ENCODE data around the gene C12orf57.
"Not testable (repeated sequence)": the region's sequence is repeated elsewhere in the genome, so short reads cannot be mapped to it uniquely, and the experiment has no call there.

The C12orf57 gene, protein sequence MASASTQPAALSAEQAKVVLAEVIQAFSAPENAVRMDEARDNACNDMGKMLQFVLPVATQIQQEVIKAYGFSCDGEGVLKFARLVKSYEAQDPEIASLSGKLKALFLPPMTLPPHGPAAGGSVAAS

DNA sequence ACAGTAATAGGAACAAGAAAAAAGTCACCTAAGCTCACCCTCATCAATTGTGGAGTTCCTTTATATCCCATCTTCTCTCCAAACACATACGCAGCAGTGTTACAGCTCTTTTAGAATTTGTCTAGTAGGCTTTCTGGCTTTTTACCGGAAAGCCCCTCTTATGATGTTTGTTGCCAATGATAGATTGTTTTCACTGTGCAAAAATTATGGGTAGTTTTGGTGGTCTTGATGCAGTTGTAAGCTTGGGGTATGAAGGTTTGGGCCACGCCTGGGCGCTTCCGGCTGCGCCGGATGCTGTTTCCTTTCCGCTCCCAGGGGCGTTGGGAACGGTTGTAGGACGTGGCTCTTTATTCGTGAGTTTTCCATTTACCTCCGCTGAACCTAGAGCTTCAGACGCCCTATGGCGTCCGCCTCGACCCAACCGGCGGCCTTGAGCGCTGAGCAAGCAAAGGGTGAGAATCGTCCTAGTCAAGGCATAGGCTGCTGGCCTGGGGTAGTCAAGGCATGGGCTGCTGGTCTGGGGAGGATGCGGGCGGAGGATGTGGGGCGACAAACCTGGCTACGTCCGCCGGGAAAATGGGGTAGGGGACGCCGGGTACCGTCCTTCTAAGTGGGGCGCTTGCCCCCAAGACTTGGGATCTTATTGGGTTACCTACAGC, at the start of gene C12orf57, which contains the start of gene RNU7-1:
Gene C12orf57, plus strand, starts transcription at position 301 of the 659 bp plus-strand sequence. Its CDS starts 100 bp downstream, at position 401.
Gene RNU7-1, plus strand, starts transcription at position 95 of the 659 bp plus-strand sequence.
- DNase-seq (ENCODE audit: low spot score), result peak; percentile 97

DNA sequence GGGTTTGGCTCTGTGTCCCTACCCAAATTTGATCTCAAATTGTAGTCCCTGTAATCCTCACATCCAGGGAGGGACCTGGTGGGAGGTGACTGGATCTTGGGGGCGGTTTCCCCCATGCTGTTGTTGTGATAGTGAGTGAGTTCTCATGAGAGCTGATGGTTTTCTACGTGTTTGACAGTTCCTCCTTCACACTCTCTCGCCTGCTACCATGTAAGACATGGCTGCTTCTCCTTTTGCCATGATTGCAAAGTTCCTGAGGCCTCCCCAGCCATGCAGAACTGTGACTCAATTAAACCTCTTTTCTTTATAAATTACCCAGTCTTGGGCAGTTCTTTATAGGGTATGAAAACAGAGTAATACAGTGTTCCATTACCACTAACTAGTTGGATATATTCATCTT, 49.5 kb upstream of the C12orf57 start:
- DNase-seq (ENCODE audit: low spot score), result no peak

DNA sequence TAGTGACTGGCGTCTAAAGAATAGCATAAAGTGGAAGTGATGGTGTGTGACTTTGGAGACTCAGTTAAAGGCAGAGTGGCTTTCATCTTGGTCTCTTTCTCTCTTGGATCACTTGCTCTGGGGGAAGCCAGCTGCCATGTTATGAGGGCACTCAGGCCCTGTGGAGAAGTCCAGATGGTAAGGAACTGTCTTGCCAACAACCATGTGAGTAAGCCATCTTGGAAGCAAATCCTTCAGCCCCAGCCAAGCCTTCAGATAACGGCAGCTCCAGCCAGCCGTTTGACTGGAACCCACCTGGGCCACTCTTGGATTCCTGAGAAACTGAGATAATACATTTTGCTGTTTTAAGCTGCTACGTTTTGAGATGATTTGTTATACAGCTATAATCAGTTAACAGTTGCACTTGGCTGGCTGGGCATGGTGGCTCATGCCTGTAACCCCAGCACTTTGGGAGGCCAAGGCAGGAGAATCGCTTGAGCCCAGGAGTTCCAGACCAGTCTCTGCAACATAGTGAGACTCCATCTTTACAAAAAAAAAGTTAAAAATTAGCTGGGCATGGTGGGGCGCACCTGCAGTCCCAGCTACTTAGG, 46.9 kb upstream of the C12orf57 start:
- no peak for DNase-seq (ENCODE audit: low spot score)

DNA sequence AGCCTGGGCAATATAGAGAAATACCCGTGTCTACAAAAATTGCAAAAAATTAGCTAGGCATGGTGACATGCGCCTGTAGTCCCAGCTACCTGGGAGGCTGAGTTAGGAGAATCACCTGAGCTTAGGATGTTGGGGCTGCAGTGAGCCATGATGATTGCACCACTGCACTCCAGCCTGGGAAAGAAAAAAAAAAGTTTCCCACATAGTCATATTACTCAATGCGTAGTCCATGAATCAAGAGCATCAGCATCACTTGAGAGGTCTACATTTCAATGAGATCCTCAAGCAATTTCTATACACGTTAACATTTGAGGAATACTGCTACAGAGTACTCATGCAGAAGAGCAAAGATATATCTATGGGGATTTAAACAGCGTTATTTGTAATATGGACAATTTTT, 44.4 kb upstream of the C12orf57 start:
- DNase-seq (ENCODE audit: low spot score), result no peak

DNA sequence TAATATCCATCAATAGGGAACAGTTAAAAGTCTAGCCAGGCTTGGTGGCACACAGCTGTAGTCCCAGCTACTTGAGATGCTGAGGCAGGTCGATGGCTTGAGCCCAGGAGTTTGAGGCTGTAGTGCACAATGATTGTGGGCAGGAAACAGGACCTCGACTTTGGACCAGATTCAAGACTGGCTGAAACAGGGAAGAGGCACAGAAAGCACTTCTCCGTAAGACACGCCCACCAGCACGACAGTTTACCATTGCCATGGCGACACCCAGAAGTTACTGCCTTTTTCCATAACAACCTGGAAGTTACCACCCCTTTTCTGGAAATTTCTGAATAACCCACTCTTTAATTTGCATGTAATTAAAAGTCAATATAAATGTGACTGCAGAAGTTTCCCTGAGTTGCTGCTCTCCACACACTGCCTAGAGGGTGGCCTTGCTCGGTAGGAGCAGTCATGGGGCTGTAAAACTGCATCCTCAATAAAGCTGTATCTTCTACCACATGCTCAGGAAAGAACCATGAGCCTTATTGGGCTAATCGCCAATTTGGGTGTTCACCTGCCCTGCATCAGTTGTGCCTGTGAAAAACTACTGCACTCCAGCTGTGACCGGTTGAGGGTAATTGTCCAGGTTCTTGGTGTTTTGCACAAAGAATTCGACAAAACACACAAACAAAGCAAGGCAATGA, 43.8 kb upstream of the C12orf57 start:
- no peak for DNase-seq (ENCODE audit: low spot score)

DNA sequence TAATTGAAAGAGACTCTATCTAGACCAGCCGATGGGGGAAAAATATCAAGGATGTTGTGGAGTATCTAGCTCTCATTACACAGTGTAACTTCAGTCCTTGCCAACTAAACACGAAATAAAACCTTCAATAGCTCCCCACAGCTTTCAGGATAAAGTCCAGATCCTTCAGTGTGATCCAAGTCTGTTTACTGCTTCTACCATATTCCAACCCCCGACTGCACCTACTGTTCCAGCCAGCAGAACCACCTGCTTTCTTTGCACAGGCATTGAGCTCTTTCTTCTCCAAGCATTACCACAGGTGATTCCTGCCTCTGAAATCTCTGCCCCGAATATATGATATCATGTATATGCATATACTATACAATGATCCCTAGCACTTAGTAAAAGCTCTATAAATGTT, 41.4 kb upstream of the C12orf57 start:
- DNase-seq (ENCODE audit: low spot score), result no peak

DNA sequence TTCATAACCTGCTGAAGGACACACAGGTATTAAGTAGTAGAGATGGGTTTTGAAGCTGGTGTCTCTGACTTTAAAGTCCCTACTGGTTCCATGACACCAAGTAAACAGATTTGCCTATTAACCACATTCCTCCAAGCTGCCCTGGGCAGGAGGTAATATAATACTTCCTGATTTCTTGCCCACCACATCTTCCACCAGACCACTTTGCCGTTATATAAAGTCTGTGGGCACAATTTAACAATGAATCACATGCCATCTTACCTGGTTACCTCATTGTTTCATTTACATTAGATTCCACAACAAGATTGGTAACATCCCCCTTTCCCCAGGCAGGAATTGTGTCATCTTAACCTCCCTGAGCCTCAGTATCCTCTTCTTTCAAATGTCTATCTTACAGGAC, 40.1 kb upstream of the C12orf57 start:
- DNase-seq (ENCODE audit: low spot score), result no peak

DNA sequence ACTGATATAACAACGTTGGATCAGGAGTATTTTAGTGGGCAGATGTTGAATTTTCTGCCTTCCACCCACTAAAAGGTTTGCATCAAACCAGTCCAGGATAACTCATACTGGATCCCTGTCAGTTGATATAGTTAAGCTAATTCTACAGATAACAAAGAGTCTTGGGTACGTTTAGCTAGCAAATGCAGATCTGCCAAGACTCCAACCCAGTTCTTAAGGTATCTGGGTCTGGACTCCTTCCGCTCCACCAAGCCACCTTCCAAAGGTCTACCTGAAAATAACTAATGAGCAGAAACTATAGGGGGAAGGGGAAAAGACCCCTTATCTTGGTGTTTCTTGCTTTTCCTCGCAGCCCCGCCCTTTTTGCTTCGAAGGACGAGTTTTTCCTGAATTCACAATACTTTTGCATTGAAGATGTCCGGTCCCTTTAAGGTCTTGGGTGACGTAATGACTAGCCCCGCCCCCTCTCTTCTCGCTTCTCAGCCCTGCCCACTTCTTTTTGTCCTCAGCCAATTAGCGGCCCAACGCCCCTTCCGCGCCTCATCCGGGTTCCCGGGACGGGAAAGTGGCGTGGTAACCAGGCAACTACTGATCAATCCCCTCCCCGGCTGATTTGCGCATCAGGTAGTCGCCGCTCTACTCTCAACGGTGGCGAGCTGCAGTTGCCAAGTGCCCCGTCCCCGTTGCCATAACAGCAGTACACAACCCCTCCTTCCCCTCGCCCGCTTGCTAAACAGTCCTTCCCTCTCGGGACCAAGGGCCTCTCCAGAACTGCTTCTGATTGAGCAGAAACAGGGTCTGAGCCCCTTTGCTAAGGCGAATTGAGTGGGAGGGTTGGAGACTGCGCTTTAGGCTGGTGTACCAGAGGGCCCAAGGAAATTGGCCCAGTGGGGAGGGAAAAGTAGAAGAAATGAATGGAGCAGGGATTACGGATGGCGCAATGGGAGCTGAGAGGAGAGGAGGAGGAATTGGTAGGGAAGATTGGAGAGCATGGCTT, 39.2 kb upstream of the C12orf57 start, which contains the start of gene LRRC23:
Gene LRRC23, plus strand, starts transcription at position 543 of the 997 bp plus-strand sequence. CDS start 812 bp downstream, outside the sequence.
- DNase-seq (ENCODE audit: low spot score), result peak; percentile 95

DNA sequence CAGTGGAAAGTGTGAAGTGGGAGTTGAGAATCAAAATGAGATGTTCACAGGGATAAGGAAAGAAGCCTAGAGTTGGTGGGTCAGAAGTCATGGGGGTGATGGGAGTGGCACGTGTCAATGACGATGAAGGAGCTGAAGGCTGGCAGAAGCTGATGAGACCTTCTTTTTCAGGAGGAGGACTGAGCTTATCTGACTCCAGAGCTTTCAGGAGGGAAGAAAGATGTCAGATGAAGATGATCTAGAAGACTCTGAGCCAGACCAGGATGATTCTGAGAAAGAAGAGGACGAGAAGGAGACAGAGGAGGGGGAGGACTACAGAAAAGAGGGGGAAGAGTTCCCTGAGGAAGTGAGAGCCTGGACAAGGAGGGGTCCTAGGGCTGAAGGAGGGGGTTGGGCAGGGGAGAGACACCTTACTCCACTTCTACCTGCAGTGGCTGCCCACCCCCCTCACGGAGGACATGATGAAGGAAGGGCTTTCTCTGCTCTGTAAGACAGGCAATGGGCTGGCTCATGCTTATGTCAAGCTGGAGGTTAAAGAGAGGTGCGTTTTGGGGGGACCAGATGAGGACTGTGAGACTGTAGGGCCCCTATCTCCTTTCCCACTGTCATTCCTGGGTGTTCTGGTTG, 38.3 kb upstream of the C12orf57 start:
- DNase-seq (ENCODE audit: low spot score), result no peak

DNA sequence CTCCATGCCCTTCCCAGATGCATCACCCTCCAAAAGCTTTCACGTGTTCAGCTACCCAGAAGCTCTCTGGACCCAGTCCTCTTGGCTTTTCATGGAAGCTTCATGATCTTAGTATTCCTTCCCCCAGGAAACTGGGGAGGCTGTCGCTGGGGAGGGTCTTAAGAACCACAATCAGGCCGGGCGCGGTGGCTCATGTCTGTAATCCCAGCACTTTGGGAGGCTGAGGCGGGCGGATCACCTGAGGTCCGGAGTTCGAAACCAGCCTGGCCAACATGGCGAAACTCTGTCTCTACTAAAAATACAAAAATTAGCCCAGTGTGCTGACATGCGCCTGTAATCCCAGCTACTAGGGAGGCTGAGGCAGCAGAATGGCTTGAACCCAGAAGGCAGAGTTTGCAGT, 35.7 kb upstream of the C12orf57 start:
- DNase-seq (ENCODE audit: low spot score), result not testable (repeated sequence)

DNA sequence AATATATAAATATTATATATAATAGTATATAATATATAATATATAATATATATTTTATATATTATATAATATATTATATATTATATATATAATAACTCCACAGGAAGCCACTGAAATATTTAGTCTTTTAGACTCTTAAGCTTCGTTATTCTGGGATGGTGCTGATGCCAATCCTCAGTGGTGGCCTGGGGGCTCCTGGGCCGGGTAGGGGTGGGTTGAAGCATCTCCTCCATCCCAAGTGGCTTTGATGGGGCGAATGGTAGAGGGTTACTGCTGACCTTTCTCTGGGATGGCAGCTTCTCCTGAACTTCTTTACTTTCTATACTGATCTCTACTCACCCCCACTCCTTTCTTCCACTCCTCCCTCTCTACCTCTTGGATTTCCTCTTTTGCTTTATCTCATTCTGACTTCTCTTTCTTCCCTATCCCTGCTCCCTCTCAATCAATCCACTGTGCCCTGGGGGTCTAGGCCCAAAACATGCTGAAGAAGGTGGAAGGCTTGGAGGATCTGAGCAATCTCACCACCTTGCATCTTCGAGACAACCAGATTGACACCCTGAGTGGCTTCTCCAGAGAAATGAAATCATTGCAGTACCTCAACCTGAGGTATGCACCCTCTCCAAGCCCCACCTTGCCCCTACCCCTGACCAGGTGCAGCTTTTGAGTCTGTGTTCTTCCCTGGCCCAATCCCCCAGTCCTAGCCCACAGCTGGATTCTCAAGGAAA, 34.2 kb upstream of the C12orf57 start:
- no peak for DNase-seq (ENCODE audit: low spot score)

DNA sequence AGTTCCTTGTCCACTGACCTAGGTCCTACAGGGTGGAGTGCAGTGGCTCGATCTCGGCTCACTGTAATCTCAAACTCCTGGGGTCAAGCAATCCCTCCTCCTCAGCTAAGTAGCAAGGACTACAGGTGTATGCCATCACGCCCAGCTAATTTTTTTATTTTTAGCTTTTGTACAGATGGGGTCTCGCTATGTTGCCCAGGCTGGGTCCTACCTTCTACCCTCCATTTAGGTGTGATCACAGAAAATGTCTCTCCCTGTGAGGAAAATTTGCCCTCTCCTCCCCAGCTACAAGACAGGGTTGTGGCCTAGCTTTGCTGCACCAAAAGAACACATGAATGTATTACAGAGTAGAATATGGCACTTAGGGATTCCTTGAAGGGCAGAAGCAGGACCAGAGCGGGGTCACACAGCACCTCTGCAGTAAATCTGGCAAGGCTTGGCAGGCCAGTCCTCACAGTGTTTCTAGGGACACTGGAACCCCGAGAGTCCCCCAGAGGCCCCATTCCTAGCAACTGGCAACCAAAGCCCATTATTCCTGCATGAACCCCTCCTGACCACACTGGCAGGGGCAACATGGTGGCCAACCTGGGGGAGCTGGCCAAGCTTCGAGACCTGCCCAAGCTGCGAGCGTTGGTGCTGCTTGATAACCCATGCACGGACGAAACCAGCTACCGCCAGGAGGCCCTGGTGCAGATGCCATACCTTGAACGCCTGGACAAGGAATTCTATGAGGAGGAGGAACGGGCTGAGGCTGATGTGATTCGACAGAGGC, 31.5 kb upstream of the C12orf57 start:
- DNase-seq (ENCODE audit: low spot score), result no peak

DNA sequence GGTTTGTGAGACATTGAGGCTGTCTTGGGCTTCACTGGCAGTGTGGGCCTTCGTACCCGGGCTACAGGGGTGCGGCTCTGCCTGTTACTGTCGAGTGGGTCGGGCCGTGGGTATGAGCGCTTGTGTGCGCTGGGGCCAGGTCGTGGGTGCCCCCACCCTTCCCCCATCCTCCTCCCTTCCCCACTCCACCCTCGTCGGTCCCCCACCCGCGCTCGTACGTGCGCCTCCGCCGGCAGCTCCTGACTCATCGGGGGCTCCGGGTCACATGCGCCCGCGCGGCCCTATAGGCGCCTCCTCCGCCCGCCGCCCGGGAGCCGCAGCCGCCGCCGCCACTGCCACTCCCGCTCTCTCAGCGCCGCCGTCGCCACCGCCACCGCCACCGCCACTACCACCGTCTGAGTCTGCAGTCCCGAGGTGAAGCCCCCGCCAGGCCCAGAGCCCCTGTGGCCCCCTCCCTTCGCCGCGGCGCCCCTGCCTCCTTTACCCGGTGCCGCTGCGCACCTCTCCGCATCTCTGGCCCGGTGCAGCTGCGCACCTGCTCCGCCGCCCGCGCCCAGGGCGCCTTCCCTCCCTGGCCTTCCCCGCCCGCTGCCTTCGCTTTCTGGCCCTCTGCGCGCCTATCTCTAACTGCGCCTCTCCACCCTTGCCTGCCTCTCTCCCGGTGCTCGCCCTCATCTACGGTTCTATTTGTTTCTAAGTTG, 29.4 kb upstream of the C12orf57 start, which contains the start of gene ENO2:
Gene ENO2, plus strand, starts transcription at position 335 of the 701 bp plus-strand sequence. CDS start 1,253 bp downstream, outside the sequence.
- peak; percentile 80 for DNase-seq (ENCODE audit: low spot score)

DNA sequence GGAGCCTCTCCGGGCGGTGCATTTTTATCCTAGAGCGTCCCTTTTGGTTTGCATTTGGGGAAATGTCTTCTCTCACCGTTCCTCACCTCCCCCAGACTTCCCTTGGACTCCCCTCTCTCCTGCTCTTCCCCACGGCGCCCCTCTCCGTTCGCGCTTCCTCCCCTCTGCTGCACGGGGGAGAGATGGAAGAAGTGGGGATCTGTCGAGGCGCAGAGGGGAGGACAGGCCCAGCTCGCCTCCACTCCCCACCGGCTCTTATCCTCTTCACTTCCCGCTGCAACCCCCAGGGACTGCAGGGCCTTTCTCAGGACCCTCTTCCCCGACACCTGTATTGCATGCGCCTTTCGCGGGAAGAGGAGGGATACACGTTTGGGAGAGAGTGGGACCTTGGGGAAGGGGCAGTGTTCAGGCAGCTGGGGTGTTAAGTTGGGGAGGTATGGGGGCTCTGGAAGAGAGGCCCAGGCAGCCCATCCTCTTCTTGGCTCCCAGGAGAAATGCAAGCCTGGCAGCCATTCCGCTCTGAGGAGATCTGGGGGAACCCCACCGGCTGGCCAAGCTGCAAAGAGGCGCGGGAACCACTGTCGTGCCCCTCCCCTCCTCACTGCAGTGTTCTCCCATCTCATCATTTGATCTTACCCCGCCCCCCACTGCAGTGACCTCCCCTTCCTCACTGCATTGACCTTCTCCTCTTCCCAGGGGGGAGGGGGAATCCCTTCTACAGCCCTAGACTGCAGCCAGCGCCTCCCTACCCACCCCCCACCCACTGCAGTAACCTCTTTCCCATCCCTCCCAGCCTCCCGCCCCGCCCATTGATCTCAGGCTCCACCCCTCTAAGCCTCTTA, 28.7 kb upstream of the C12orf57 start:
- no peak for DNase-seq (ENCODE audit: low spot score)

DNA sequence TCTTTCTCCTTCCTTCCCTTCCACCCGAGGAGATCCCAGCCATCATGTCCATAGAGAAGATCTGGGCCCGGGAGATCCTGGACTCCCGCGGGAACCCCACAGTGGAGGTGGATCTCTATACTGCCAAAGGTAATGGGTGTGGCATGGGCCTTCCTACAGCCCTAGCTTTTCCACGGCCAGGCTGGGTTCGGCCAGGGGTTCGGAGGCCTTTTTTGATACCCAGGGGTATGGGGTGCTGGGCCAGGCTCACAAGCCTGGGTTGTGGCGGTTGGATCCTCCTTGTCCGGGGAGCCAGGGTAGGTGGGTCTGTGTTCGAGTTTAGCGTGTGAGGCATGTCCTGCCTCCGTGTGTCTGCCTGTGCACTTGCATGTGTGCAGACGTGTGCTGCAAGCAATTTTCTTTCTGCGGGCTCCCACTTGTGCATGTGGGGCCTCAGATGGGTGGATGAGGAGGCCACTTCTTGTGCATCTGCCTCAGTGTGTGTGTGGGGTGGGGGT, 28.0 kb upstream of the C12orf57 start:
- no peak for DNase-seq (ENCODE audit: low spot score)

DNA sequence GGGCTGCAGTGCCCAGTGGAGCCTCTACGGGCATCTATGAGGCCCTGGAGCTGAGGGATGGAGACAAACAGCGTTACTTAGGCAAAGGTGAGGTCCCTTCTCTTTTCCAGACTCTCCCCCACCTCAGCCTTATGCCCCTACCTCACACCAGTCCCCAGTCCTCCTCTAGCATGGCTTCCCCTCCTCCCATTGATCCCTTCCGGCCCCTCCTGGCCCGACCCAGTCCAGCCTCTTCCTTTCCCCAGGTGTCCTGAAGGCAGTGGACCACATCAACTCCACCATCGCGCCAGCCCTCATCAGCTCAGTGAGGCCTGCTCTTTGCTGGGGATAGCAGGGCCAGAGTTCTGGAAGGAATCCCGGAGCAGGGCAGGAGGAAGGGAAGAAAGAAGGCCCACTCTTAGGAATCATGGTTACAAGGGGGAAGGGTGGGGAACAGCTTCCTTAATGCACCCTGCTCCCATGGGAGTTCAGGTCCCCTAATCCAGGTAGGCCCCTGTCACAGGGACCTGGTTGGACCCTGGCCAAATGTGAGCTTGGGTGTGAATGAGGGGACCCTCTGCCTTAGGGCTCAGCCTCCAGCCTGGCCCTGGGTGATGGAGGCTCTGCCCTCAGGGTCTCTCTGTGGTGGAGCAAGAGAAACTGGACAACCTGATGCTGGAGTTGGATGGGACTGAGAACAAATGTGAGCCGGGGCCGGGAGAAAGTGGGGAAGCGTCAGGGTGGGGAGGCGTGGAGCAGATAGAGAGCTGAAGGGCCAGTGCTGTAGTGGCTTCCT, 27.2 kb upstream of the C12orf57 start:
- no peak for DNase-seq (ENCODE audit: low spot score)

All from RKO (cell line).